ENCODE results near the gene RPS17.

The RPS17 gene

DNA sequence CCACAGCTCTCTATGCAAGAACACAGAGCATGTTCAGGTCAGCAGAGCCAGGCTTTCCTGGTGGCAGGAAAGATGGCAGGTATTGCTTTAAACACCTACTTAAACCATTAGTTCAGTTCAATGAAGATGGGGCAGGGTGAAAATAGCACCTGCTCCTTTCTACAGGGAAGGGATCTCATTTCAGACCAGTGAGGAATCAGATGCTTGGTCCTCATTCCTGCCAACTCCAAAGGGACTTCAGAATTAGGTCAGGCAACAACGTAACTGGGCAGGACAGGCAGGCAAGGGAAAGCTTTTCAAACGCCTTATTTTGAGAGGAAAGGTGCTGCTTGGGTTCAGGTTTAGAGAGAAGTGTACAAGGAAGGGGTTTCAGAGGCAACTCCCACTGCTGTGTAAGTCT is 12.6 kb upstream of the RPS17 start:
- ChIA-PET POLR2A (interaction anchor here (1.2 kb wide), 1 partner anchor 13 kb away, joined by 3 read pairs; the partner anchor contains the start of gene RPS17), CTCF (interaction anchor here (1.4 to 2.0 kb wide), 3 partner anchors 9 to 22 kb away, joined by 8 to 9 read pairs (median 9); partner anchors contain the start of gene RPS17)

DNA sequence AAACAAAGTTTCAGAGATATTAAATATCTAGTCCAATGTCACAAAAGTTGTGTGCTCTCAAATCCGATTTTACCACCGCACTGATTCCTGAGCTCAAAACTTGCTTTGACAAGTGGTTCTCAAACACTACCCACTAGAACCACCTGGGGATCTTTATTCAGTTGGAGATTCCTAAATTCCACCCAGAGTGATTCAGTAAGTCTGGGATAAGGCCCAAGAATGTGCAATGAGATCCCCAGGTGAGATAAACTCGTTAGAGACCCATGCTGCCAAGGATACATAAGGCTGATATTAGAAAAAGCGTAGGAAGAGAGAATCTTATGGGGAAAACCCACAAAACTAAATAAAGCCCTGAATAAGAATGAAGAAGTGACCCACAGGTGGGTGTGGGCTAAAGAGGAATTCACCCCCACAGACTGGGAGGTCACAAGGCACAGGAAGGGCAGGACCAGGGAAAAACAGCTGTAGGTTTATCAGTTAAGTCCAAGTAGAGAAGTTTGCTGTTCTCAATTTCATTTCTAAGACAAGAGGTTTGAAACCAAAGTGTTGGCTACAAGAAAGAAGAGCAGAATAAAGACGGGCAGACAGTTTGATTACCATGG is 11.5 kb upstream of the RPS17 start:
- POLR2A ChIA-PET, result no interaction called here

More for the DNA sequence above, 12.6 kb upstream of the RPS17 start:
- TF ChIP-seq CTCF (IDR thresholded peaks at IDR 0.05; ENCODE audit: control extremely low read depth, extremely low read depth, low read depth, missing control alignments), result no peak
- DNase-seq (ENCODE audit: extremely low spot score), result no peak

GRCh38 chr15:82549199-82549665 is 9.0 kb upstream of the RPS17 start:
- CTCF ChIA-PET, result interaction anchor here (0.8 to 2.8 kb wide), 5 partner anchors 8 to 18 kb away, joined by 3 to 10 read pairs (median 6); partner anchors contain the start of gene RPS17
- POLR2A ChIA-PET, result interaction anchor here (0.6 kb wide), 1 partner anchor 10 kb away, joined by 4 read pairs; no protein-coding TSS in a partner anchor
- no peak for DNase-seq (ENCODE audit: extremely low spot score)
- no peak for TF ChIP-seq CTCF (IDR thresholded peaks at IDR 0.05; ENCODE audit: control extremely low read depth, extremely low read depth, low read depth, missing control alignments)

More for the DNA sequence above, 11.5 kb upstream of the RPS17 start:
- CTCF ChIA-PET, result interaction anchor here (1.0 to 2.0 kb wide), 5 partner anchors 11 to 448 kb away, joined by 3 to 15 read pairs (median 3); partner anchors contain the start of gene RPS17
- DNase-seq (ENCODE audit: extremely low spot score), result peak; percentile 42
- no peak for TF ChIP-seq CTCF (IDR thresholded peaks at IDR 0.05; ENCODE audit: control extremely low read depth, extremely low read depth, low read depth, missing control alignments)

DNA sequence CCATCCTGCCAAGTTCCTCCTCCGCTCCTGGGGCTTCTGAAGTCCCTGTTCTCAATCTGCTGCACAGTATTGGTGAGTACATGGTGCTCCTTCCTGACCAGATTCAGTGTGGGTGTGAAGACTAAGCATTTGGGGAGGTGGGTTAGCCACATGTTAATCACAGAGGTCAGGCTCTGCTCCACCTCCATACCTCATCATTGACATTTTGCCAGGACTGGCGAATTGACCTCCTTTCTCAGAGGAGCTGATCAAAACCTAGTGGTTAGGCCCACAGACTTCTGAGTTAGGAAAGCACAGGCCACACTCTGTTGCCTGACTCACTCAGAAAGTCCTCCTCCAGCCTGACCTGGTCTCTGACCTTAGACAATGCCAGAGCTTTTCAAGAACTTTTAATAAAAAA is 8.4 kb upstream of the RPS17 start:
- TF ChIP-seq CTCF (IDR thresholded peaks at IDR 0.05; ENCODE audit: control extremely low read depth, extremely low read depth, low read depth, missing control alignments), result no peak
- POLR2A ChIA-PET, result no interaction called here
- CTCF ChIA-PET, result interaction anchor here (0.8 to 2.8 kb wide), 5 partner anchors 9 to 18 kb away, joined by 3 to 10 read pairs (median 6); partner anchors contain the start of gene RPS17
- peak; percentile 35 for DNase-seq (ENCODE audit: extremely low spot score)

DNA sequence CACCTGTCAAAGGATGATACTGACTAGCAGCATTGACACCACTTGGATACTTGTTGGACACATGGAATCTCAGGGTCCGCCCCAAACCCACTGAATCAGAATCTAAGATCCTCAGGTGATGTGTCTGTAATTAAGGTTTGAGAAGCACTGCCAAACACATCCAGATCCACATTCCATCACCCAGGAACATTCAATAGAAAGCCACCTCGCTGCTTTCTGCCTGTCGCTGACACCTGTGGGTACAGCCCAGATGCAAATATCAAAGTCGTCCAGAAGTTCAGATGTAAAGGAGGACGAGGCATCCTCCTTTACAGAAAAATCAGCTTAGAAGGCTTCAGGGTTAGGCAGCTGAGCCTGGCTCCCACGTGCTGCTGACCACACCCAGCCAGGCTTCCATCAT is 5.2 kb upstream of the RPS17 start:
- TF ChIP-seq CTCF (IDR thresholded peaks at IDR 0.05; ENCODE audit: control extremely low read depth, extremely low read depth, low read depth, missing control alignments), result no peak
- DNase-seq (ENCODE audit: extremely low spot score), result no peak
- ChIA-PET CTCF (interaction anchor here (1.0 kb wide), 1 partner anchor 14 kb away, joined by 3 read pairs; no protein-coding TSS in a partner anchor), POLR2A (no interaction called here)

GRCh38 chr15:82545002-82545401 is 4.7 kb upstream of the RPS17 start:
- no peak for DNase-seq (ENCODE audit: extremely low spot score)
- CTCF ChIA-PET, result interaction anchor here (2.5 to 6.2 kb wide), 2 partner anchors 8 to 15 kb away, joined by 9 to 76 read pairs; no protein-coding TSS in a partner anchor
- TF ChIP-seq CTCF (IDR thresholded peaks at IDR 0.05; ENCODE audit: control extremely low read depth, extremely low read depth, low read depth, missing control alignments), result no peak
- POLR2A ChIA-PET, result no interaction called here

All from GM10248 (cell line).